Thyroid gland (tissue), 4 donors: ENCODE results near the gene SUCLG1.

ENCODE experiments used
- CTCF ChIP-seq, 6 experiments: fragments of 200-600 bp in 3 of 6; fragments of 450-650 bp in 3 of 6; sonication (generic) in 3 of 6; IDR thresholded peaks; one replicate each; pipeline ENCODE4 v1.5.1; 2016 to 2019; ENCODE audit warnings: antibody characterized with exemption in 6 of 6, mild to moderate bottlenecking in 2 of 6, inconsistent platforms in 1 of 6, moderate library complexity in 1 of 6
- POLR2A ChIP-seq, 2 donors: fragments of 450-650 bp; IDR thresholded peaks; one replicate each; pipeline ENCODE4 v1.6.1; 2017; ENCODE audit warnings: antibody characterized with exemption in 2 of 2, mild to moderate bottlenecking in 2 of 2, moderate library complexity in 1 of 2

- TF ChIP-seq CTCF (IDR thresholded peaks at IDR 0.05), result no peak
- TF ChIP-seq POLR2A (IDR thresholded peaks at IDR 0.05), result no peak
Measured at GRCh38 chr2:84425310-84425709, 33.8 kb downstream of the SUCLG1 start.
